Stimulated activated CD8-positive, alpha-beta memory T cell treated with anti-CD3 and anti-CD28 coated beads, Interleukin-15, amount 100 ng/mL, for 4 hours (primary cell): ENCODE measurements around the gene RPL36AL.
A peak's percentile ranks its signal among the peaks of the same experiment; 100 is the strongest.
"Not testable (repeated sequence)": the region's sequence is repeated elsewhere in the genome, so short reads cannot be mapped to it uniquely, and the experiment has no call there.

Source experiments
- DNase-seq, 2 donors: peaks; one replicate each; pipeline ENCODE4 v3.0.0-alpha.2; 2020; ENCODE audit warnings: low read depth in 2 of 2

Gene RPL36AL

DNA sequence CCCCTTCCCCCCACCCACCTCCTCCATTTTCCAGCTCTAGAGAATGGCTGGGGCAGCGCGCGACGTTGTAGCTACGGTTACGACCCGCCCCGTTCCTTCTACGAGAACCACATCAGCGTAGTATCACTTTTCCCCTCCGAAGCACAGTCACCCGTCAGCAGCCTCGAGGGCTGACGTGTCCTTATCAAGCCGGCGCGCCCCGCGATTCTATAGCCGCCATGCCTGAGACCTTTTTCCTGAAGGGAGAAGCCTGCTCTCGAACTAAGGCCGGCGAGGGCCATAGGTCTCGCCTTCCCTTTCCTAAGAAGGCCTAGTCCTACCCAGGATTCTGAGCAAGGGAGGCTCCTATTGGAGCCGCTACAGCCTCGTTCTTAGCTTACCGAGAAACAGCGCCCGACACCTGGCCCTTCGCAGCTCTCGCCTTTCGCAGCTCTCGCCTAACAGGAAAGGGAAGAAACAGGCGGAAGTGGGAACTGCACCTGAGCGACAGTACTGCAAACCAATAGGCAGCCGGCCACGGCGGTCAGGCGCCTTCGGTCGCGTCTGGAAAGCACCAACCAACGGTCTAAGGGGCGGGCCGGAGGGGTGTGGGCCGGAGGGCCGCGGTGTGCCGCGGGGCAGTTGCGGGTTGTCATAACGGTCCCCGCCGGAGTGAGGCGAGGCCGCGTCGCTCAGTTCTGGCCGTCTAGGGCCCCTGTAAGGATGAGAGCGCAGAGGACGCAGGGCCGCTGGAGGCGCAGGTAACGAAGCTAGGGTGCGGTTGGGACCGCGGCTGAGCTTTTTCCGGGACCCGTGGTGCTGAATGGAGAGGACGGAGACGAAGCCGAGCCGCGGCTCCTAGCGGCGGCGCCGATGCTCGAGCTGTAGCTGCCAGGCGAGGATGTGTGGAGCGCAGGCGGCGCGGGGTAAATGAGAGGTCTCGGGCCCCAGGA, at the start of gene RPL36AL, which contains the start of gene MGAT2:
Gene RPL36AL (minus strand): TSS at position 445 of the 932 bp plus-strand sequence. CDS start 1,522 bp downstream, outside the sequence.
Gene MGAT2 (plus strand): TSS at position 618 of the 932 bp plus-strand sequence. CDS start 470 bp downstream, outside the sequence.
- DNase-seq = peak; percentile 90 to 93

DNA sequence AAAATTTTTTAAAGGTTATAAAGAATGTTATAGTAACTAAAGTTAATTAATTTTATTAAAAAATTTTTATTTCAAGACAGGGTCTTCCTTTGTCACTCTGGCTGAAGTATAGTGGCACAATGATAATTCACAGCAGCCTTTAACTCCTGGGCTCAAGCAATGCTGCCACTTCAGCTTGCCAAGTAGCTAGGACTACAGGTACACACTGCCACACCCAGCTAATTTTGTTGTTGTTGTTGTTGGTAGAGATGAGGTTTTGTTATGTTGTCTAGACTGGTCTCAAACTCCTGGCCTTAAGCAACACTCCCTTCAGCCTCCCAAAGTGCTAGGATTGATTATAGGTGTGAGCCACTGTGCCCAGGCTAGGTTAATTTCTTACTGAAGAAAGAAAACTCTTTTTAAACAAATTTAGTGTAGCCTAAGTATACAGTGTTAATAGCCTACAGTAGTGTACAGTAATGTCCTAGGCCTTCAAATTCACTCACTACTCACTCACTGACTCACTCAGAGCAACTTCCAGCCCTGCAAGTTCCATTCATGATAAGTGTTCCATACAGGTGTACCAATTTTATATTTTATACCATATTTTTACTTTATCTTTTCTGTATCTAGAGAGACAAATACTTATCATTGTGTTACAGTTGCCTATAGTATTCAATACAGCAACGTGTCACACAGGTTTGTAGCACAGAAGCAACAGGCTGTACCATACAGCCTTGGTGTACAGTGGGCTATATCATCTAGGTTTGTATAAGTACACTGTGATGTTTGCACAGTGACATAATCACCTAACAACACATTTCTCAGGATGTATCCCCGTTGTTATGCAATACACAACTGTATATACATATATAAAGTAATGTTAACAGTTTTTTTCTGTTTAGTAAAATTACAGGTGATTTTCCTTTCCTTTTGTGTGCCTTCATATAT, 39.4 kb upstream of the RPL36AL start:
- DNase-seq = no peak

DNA sequence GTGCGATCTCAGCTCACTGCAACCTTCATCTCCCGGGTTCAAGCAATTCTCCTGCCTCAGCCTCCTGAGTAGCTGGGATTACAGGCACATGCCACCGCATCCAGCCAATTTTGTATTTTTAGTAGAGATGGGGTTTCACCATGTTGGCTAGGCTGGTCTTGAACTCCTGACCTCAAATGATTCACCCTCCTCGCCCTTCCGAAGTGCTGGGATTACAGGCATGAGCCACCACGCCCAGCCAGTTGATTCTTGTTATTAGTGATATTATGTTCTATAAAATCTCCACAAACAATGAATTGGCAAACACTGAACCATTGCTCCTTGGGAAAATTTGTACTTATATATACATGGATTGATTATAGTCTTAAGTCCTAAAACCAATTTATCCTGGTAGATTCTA, 37.1 kb upstream of the RPL36AL start:
- not testable (repeated sequence) for DNase-seq

DNA sequence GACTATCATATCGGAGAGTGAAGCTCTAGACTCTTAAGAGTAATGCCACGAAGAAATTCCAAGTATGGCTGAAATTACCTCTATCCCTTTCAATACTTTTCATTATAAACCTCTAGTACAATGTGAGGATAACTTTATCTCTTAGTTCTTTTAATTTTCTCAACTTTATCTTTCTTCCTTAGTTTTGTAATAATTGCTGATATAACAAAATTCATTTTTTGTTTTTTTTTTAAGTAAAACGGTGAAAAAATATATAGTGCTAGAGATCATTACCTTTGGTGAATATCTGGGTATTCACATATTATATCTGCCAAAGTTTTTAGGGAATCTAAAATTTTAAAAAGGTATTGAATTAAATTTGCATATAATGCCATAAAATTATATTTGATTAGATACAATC, 34.1 kb upstream of the RPL36AL start:
- no peak for DNase-seq

DNA sequence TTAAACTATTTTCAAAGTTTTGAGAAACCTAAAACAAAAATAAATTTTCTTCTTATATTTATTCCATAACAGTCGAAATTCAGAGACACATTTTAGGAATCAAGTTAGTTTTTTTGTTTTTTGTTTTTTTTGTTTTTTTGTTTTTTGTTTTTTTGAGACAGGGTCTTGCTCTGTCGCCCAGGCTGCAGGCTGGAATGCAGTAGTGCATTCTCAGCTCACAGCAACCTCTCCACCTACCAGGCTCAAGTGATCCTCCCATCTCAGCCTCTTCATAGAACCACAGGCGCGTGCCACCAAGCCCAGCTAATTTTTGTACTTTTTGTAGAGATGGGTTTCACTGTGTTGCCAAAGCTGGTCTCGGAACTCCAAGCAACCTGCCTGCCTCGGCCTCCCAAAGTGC, 33.1 kb upstream of the RPL36AL start:
- DNase-seq = no peak

GRCh38 chr14:49642163-49642562, 21.7 kb upstream of the RPL36AL start:
- no peak for DNase-seq

- DNase-seq = no peak
Measured at GRCh38 chr14:49641697-49642129, 21.3 kb upstream of the RPL36AL start.

- DNase-seq = no peak
Measured at GRCh38 chr14:49640540-49641417, 20.4 kb upstream of the RPL36AL start.

- DNase-seq = no peak
Measured at GRCh38 chr14:49637534-49638078, 17.2 kb upstream of the RPL36AL start.

- DNase-seq = no peak
Measured at GRCh38 chr14:49636866-49637265, 16.4 kb upstream of the RPL36AL start.

GRCh38 chr14:49634547-49635334, 14.3 kb upstream of the RPL36AL start, which contains the start of gene DNAAF2:
Gene DNAAF2, minus strand, starts transcription at chr14:49635244. Its CDS starts 95 bp downstream, at chr14:49635149.
- peak; percentile 39 to 43 for DNase-seq

DNA sequence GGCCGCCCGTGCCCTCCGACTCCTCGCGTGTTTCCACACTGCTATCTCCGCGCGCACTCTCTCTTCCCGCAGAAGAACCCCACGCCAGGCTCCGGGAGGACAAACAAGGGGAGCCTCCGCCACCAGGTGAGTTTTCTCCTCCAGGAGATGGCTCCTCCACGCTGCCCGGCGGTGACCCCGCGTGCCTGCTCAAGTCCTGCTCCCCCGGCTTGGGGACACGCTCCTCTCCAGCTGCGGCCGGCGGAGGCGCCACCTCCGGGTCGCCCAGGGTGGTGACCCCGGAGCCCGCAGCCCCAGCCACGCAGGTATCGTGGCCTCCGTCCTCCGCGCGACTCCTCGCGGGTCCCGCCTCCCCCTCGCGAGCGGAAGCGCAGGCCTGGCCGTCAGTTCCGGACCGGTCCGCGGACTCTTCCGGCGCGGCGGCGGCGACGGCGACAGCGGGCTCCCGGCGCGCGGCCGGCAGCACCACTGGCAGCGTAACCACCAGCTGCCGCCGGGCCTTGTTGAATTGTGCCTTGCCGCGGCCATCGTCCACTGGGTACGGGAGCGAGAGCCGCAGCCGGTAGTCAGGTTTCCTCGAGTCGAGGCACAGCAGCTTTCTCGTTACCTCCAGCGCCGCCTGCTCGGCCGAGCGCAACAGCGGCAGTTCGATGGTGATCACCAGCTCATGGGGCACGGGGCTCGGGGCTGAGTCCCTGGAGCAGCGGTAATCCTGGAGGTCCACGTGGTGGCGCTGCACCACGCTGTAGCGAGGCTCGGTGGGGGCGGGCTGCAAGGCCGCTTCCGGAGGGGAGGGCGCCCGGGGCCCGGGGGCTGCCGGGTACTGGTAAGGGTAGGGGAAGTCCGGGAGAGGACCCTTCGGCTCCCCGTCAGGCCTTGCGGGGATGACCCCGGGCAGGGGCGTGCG, 13.5 kb upstream of the RPL36AL start:
- DNase-seq = peak; percentile 89 to 91

GRCh38 chr14:49623941-49624839, 3.8 kb upstream of the RPL36AL start:
- DNase-seq = no peak

DNA sequence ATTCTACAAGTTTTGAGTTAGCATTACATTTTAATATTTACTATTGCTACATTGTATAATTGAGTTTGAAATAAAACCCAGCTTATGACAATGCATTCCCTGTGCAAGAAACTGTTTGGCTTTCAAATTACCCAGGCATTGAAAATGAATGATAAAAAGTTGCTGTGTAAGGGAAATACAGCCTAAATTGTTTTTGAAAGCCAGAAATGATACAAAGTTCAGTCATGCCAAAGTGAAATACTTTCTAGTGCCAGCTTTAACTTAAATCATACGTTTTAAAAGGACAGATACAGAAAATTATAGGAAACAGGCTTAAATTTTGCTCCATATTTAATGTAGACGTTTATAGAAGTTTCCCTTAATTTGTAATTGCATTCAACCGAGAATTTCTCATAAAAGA, 3.0 kb upstream of the RPL36AL start:
- DNase-seq = no peak

GRCh38 chr14:49622022-49622607, 1.7 kb upstream of the RPL36AL start:
- no peak for DNase-seq

DNA sequence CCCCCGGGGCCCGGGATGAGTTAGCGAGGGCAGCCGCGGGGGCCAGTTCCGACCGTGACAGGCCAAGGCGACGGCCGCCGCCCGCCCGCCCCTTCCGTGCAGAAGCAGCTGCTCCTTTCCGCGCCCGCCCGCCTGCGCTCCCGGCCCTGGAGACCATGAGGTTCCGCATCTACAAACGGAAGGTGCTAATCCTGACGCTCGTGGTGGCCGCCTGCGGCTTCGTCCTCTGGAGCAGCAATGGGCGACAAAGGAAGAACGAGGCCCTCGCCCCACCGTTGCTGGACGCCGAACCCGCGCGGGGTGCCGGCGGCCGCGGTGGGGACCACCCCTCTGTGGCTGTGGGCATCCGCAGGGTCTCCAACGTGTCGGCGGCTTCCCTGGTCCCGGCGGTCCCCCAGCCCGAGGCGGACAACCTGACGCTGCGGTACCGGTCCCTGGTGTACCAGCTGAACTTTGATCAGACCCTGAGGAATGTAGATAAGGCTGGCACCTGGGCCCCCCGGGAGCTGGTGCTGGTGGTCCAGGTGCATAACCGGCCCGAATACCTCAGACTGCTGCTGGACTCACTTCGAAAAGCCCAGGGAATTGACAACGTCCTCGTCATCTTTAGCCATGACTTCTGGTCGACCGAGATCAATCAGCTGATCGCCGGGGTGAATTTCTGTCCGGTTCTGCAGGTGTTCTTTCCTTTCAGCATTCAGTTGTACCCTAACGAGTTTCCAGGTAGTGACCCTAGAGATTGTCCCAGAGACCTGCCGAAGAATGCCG, 872 bp upstream of the RPL36AL start:
- no peak for DNase-seq

DNA sequence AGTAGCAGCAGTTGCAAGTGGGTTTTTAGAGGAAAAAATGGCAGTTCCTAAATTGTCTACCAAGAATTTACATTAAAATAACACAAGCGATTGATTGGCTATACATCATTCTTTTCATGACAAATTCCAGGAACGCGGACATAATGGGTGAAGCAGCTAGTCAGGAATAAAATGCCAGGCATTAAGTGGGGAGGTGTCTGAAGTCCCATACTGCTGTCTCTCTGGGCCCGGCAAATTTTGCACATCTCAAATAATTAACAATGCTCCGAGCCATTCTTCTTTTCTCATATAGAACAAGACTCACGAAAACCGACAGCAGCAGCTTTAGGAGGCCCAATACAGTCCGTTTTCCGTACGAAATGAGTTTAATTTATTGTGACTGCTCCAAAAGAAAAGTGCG, 696 bp downstream of the RPL36AL start:
- no peak for DNase-seq
